ENCODE measurements around the gene TMEM272. TPM values are rescaled to one million over a fixed set of nuclear protein-coding genes. Genes with fewer than 3 reads are reported as not detected.
A peak's percentile ranks its signal among the peaks of the same experiment; 100 is the strongest.

Gene TMEM272
- total RNA-seq, 2 experiments from 2014 or later, result 1.00 to 1.9 TPM

DNA sequence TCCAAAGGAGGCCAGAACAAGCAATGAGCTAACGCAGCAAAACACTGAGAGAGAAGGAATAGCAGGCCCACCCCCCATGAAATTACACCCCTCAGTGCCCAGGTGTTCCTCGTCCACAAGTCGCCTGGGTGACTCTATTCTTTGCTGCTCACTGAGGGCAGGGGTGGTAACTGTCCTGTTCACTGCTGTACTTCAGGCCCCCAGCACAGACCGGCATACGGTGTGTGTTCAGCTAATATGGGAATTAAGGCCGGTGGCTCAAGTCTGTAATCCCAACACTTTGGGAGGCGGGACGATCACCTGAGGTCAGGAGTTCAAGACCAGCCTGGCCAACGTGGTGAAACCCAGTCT is 72.9 kb downstream of the TMEM272 start:
- H3K27ac Mint-ChIP-seq, result no peak overlapping the region
- no peak overlapping the region for H3K4me3 Mint-ChIP-seq
- ATAC-seq (ENCODE audit: low read depth) (no peak), DNase-seq (no peak)
- H3K36me3 Mint-ChIP-seq, result no peaks in the 10 kb centered on the region
- POLR2A ChIA-PET, result no interaction called here
- H3K9me3 Mint-ChIP-seq, result no peaks in the 10 kb centered on the region
- H3K4me1 Mint-ChIP-seq, result no peaks in the 10 kb centered on the region
- H3K27me3 Mint-ChIP-seq, result no peaks in the 10 kb centered on the region

DNA sequence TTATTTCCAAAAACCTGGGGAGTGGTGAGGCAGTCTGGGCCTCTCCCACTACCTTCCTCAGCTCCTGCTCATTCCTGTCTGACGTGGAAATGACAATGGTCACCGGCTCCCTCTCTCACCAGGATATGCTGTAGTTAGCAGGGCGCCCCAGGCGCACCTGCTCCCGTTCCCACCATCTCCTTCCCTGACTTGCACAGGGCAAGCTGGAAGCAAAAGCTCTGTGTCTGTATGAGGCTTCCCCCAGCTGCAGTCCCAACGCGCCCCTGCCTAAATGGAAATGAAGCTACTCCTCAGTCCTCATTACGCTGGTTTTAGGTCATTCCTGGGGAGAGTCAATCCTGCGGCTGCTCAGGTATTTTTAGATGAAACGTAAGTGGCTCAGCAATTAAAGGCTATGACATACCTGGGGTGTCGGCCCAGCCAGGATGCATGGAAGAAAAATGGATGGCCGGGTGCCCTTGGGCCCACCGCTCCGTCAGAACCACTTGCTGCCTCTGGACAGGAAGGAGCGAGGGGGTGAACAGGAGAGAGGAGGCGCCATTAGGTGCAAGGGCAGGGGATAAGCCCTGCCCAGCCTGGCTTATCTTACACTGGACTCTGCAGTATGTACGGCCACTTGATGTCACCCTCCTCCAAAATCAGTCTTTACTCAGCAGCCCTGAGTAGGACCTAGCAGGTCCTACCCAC is 73.4 kb downstream of the TMEM272 start:
- Mint-ChIP-seq H3K4me1 (no peaks in the 10 kb centered on the region), H3K4me3 (no peak overlapping the region), H3K36me3 (no peaks in the 10 kb centered on the region), H3K9me3 (no peaks in the 10 kb centered on the region), H3K27me3 (no peaks in the 10 kb centered on the region), H3K27ac (no peak overlapping the region)
- ATAC-seq (ENCODE audit: low read depth) (no peak), DNase-seq (no peak)
- POLR2A ChIA-PET, result no interaction called here

GRCh38 chr13:51770681-51771417 is 74.1 kb downstream of the TMEM272 start:
- Mint-ChIP-seq H3K4me3 (no peak overlapping the region), H3K36me3 (no peaks in the 10 kb centered on the region), H3K27me3 (no peaks in the 10 kb centered on the region), H3K4me1 (no peaks in the 10 kb centered on the region), H3K9me3 (no peaks in the 10 kb centered on the region), H3K27ac (no peak overlapping the region)
- ATAC-seq (ENCODE audit: low read depth) (no peak), DNase-seq (no peak)
- POLR2A ChIA-PET, result no interaction called here

GRCh38 chr13:51770160-51770559 is 74.8 kb downstream of the TMEM272 start:
- no peak overlapping the region for H3K27ac Mint-ChIP-seq
- H3K9me3 Mint-ChIP-seq, result no peaks in the 10 kb centered on the region
- H3K27me3 Mint-ChIP-seq, result no peaks in the 10 kb centered on the region
- H3K36me3 Mint-ChIP-seq, result no peaks in the 10 kb centered on the region
- H3K4me3 Mint-ChIP-seq, result no peak overlapping the region
- H3K4me1 Mint-ChIP-seq, result peaks cover 4% of the 10 kb centered on the region
- DNase-seq, result no peak
- ATAC-seq (ENCODE audit: low read depth), result no peak
- POLR2A ChIA-PET, result interaction anchor here (0.7 kb wide), 1 partner anchor 471 kb away, joined by 4 read pairs; no protein-coding TSS in a partner anchor

DNA sequence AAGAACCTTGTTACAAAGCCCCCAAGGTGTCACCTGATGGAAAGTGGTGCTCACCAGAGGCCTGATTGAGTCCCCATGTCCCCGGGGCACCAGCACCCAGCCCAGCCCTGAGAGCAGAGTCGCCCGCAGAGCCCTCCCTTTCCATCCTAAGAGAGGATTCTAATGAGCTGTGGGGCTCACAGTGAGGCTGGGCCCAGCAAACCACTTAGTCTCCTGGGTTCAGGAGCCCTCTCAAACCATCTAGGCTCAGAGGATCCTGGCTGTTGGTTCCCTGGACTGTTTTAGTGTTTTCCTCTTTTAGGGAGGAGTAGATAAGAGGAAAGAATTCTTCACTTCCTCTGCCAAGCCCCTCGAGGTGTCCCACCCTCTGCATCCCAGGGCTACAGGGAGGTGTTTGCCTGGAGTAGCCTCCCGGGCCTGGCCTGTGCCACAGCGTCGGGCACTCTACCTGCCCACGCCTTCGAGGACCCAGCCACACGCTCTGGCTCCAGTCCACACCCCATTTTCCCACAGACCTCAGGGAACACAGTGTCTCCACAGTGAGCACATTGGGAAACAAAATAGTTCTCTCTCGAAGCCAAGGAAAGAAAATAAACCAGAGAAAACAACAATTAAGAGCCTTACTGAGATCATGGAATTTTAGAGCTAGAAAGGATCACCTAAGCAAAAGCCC is 75.4 kb downstream of the TMEM272 start:
- POLR2A ChIA-PET, result interaction anchor here (0.7 to 1.0 kb wide), 2 partner anchors 317 to 470 kb away, joined by 3 to 4 read pairs; partner anchors contain the start of gene INTS6
- Mint-ChIP-seq H3K27me3 (no peaks in the 10 kb centered on the region), H3K36me3 (no peaks in the 10 kb centered on the region), H3K4me1 (peaks cover 10% of the 10 kb centered on the region), H3K9me3 (no peaks in the 10 kb centered on the region), H3K4me3 (no peak overlapping the region), H3K27ac (no peak overlapping the region)
- DNase-seq (no peak), ATAC-seq (ENCODE audit: low read depth) (no peak)

DNA sequence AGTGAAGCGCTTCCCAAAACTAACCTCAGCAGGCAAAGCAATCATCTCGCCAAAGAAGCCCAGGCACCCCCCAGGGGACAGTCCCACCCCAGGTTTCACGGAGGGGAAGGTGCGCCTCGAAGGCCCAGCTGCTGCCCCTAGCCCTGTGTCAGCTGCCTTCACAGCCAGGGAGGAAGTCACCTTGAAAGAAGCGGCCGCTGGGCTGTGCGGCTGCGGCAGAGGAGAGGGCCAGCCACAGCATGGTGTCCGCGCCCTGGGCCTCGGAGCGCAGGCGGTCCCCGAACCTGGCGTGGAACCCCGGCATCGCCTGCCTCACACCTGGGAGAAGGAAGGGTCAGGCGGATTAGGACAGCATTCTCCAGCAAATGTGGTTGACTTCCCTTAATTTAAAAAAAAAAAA is 76.0 kb downstream of the TMEM272 start:
- DNase-seq (no peak), ATAC-seq (ENCODE audit: low read depth) (no peak)
- H3K27me3 Mint-ChIP-seq, result no peaks in the 10 kb centered on the region
- H3K9me3 Mint-ChIP-seq, result no peaks in the 10 kb centered on the region
- H3K4me3 Mint-ChIP-seq, result no peak overlapping the region
- POLR2A ChIA-PET, result interaction anchor here (0.6 to 1.0 kb wide), 2 partner anchors 183 to 316 kb away, joined by 3 read pairs; partner anchors contain the start of gene INTS6
- no peaks in the 10 kb centered on the region for H3K36me3 Mint-ChIP-seq
- H3K27ac Mint-ChIP-seq, result no peak overlapping the region
- peaks cover 14% of the 10 kb centered on the region for H3K4me1 Mint-ChIP-seq

DNA sequence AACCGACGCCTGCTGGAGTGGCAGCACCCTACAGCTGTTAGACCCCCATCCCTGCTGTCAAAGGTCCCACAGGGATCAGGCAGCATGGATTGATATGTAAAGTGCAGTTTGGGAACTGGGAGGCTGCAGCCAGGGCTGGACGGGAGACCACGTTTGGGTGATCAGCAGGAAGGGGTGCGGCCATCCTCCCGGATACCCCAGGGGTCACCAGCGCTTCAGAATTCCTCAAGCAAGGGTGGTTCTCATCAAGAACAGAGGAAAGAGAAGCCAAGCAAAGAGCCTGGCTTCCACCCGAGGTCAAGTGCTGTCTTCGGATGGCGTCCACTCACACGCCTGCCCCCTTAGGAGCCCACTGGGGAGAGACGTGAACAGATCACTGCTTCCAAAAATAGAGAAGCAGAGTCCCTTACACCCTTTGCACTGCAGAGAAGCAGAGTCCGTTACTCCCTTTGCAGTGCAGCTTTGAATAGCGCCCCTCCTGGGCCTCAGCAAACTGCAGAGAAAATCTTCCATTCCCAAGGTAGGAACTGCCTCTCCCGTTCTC is 76.5 kb downstream of the TMEM272 start:
- H3K9me3 Mint-ChIP-seq, result no peaks in the 10 kb centered on the region
- H3K4me3 Mint-ChIP-seq, result no peak overlapping the region
- peaks cover 15% of the 10 kb centered on the region for H3K4me1 Mint-ChIP-seq
- POLR2A ChIA-PET, result interaction anchor here (0.6 to 1.0 kb wide), 2 partner anchors 183 to 316 kb away, joined by 3 read pairs; partner anchors contain the start of gene INTS6
- ATAC-seq (ENCODE audit: low read depth) (no peak), DNase-seq (no peak)
- no peaks in the 10 kb centered on the region for H3K27me3 Mint-ChIP-seq
- H3K27ac Mint-ChIP-seq, result no peak overlapping the region
- no peaks in the 10 kb centered on the region for H3K36me3 Mint-ChIP-seq

- ATAC-seq (ENCODE audit: low read depth), result no peak
- H3K36me3 Mint-ChIP-seq, result peaks cover 5% of the 10 kb centered on the region
- no peaks in the 10 kb centered on the region for H3K9me3 Mint-ChIP-seq
- no peaks in the 10 kb centered on the region for H3K27me3 Mint-ChIP-seq
- no peak overlapping the region for H3K4me3 Mint-ChIP-seq
- no peak for DNase-seq
- no peak overlapping the region for H3K27ac Mint-ChIP-seq
- POLR2A ChIA-PET, result no interaction called here
- peaks cover 15% of the 10 kb centered on the region for H3K4me1 Mint-ChIP-seq
These were observed 77.9 kb downstream of the TMEM272 start for GRCh38 chr13:51767100-51767499.

- Mint-ChIP-seq H3K9me3 (no peaks in the 10 kb centered on the region), H3K4me1 (peaks cover 15% of the 10 kb centered on the region), H3K4me3 (peak overlapping the region; percentile 79), H3K27me3 (no peaks in the 10 kb centered on the region), H3K27ac (peak overlapping the region; percentile 94), H3K36me3 (peaks cover 5% of the 10 kb centered on the region)
- POLR2A ChIA-PET, result interaction anchor here (1.5 to 2.4 kb wide), 3 partner anchors 179 to 312 kb away, joined by 4 to 19 read pairs (median 11); partner anchors contain the start of gene INTS6
- ATAC-seq (ENCODE audit: low read depth) (no peak), DNase-seq (no peak)
These were observed 79.8 kb downstream of the TMEM272 start for GRCh38 chr13:51765142-51765515.

DNA sequence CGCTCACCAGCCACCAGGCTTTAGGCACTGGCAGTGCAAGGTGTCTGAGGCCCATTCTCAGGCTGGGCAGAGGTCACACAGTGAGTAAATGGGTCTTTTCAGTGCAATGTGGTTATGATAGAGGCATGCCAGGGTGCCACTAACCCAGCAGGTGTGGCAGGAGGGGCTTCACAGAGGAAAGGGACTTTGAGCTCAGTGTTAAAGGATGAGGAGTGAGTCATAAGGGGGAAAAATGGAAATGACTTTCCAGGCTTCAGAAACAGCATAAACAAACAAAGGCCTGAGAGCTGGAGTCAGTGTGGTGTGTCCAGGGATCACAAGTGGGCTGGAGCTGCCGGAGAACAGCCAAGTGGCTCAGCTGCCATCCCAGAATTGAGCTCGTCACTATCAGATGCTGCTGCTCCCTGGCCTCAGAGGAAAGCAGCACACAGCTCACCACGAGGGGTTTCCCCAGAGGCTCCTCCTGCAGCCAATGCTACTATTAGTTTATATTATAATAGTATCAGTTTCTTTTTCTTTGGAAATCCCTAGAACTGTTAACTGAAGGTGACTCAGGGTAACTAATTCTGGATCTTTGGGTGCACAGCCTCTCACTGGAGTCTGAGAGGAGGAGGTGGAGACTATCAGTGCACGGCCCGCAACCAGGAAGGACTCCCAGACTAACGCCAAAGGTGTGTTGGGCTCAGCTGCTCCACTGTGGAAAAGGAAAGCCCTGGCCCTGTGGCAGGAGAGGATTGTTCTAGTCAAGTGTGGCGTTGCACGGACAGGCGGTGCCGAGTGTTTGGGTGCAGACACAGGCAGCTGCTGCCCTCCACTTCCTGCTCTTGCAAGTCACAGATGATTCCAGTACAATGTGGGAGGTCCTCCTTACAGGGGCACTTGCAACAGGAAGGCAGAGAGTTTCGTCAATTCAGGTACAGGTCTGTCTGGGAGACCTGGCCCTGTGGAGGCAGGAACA is 80.5 kb downstream of the TMEM272 start:
- Mint-ChIP-seq H3K4me1 (peaks cover 15% of the 10 kb centered on the region), H3K27me3 (no peaks in the 10 kb centered on the region), H3K27ac (peak overlapping the region; percentile 94), H3K4me3 (peak overlapping the region; percentile 79), H3K36me3 (peaks cover 5% of the 10 kb centered on the region), H3K9me3 (no peaks in the 10 kb centered on the region)
- ATAC-seq (ENCODE audit: low read depth) (peak; percentile 84), DNase-seq (peak; percentile 58)
- POLR2A ChIA-PET, result interaction anchor here (1.1 to 2.4 kb wide), 4 partner anchors 179 to 314 kb away, joined by 4 to 19 read pairs (median 9); partner anchors contain the start of gene INTS6

- no peak for ATAC-seq (ENCODE audit: low read depth)
- POLR2A ChIA-PET, result interaction anchor here (1.5 to 2.4 kb wide), 2 partner anchors 178 to 311 kb away, joined by 11 to 19 read pairs; partner anchors contain the start of gene INTS6
- Mint-ChIP-seq H3K9me3 (no peaks in the 10 kb centered on the region), H3K4me3 (no peak overlapping the region), H3K4me1 (peaks cover 15% of the 10 kb centered on the region), H3K36me3 (peaks cover 5% of the 10 kb centered on the region), H3K27ac (no peak overlapping the region), H3K27me3 (no peaks in the 10 kb centered on the region)
- DNase-seq, result no peak
These were observed 81.5 kb downstream of the TMEM272 start for GRCh38 chr13:51763486-51763885.
